HEK293 (cell line): ENCODE data around the gene MUS81.
A peak's percentile ranks its signal among the peaks of the same experiment; 100 is the strongest.

Experiments
- ZNF626 ChIP-seq: fragments of 450-650 bp; sonication (Bioruptor Pico); formaldehyde crosslinking; IDR thresholded peaks from 2 replicates; pipeline ENCODE4 v1.5.1; 2018; ENCODE audit warnings: missing biosample characterization, missing genetic modification characterization, inconsistent platforms
- TF ChIP-seq, protein P1 (sequence below): fragments of 450-650 bp; formaldehyde crosslinking; IDR thresholded peaks from 2 replicates; pipeline ENCODE4 v1.5.1; 2016; ENCODE audit warnings: missing biosample characterization, missing genetic modification characterization, low read depth
- TF ChIP-seq, protein P2 (sequence below): fragments of 450-650 bp; formaldehyde crosslinking; IDR thresholded peaks from 2 replicates; pipeline ENCODE4 v1.5.1; 2017; ENCODE audit warnings: missing biosample characterization, missing genetic modification characterization
- TF ChIP-seq, protein P3 (sequence below): sonication (generic); formaldehyde crosslinking; IDR thresholded peaks from 2 replicates; pipeline ENCODE4 v1.8.1; 2022; ENCODE audit warnings: mild to moderate bottlenecking, moderate library complexity, missing genetic modification reagents
- TF ChIP-seq, protein P4 (sequence below): fragments of 450-650 bp; formaldehyde crosslinking; IDR thresholded peaks from 2 replicates; pipeline ENCODE4 v1.5.1; 2016; ENCODE audit warnings: missing biosample characterization, missing genetic modification characterization

DNA sequence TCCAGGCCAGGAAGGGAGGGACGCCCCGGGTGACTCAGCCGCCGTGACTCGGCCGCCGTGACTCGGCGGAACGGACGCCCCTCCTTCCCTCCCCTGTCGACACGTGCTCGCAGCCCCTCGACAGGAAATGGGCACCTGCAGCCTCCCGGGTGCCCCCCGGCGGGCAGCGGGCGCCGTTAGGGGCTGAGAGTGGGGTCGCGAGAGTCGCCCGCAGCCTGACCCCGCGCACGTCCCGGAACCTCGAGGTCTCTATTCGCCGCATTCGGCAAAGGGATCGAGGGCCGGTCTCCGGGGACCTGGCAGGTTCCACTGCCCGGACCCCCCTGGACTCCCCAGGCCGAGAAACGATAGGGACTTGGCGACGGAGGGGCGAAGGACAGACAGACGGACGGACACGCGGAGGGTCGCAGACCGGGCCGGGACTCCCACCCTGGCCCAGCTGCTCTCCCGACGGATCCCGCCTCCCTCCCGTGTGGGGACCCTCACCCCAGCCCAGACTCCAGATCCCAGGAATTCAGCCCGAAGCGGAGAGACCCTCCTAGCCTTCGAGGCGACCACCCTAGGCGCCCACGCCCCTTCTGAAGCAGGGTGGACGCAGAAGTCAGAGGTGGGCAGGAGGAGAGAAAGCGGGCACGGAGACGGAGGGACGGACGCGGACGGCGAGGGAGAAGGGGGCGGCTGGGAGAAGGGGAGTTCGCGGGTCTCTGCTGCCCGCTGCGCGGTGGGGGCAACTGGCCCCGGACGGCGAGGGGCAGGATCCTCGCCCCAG is 39.3 kb downstream of the MUS81 start:
- TF ChIP-seq, protein P1, sequence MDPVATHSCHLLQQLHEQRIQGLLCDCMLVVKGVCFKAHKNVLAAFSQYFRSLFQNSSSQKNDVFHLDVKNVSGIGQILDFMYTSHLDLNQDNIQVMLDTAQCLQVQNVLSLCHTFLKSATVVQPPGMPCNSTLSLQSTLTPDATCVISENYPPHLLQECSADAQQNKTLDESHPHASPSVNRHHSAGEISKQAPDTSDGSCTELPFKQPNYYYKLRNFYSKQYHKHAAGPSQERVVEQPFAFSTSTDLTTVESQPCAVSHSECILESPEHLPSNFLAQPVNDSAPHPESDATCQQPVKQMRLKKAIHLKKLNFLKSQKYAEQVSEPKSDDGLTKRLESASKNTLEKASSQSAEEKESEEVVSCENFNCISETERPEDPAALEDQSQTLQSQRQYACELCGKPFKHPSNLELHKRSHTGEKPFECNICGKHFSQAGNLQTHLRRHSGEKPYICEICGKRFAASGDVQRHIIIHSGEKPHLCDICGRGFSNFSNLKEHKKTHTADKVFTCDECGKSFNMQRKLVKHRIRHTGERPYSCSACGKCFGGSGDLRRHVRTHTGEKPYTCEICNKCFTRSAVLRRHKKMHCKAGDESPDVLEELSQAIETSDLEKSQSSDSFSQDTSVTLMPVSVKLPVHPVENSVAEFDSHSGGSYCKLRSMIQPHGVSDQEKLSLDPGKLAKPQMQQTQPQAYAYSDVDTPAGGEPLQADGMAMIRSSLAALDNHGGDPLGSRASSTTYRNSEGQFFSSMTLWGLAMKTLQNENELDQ (tag by site-specific recombination): no peak
- TF ChIP-seq, protein P2, sequence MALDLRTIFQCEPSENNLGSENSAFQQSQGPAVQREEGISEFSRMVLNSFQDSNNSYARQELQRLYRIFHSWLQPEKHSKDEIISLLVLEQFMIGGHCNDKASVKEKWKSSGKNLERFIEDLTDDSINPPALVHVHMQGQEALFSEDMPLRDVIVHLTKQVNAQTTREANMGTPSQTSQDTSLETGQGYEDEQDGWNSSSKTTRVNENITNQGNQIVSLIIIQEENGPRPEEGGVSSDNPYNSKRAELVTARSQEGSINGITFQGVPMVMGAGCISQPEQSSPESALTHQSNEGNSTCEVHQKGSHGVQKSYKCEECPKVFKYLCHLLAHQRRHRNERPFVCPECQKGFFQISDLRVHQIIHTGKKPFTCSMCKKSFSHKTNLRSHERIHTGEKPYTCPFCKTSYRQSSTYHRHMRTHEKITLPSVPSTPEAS (tag by site-specific recombination): no peak
- TF ChIP-seq ZNF626 (tag by site-specific recombination): no peak
- TF ChIP-seq, protein P3, sequence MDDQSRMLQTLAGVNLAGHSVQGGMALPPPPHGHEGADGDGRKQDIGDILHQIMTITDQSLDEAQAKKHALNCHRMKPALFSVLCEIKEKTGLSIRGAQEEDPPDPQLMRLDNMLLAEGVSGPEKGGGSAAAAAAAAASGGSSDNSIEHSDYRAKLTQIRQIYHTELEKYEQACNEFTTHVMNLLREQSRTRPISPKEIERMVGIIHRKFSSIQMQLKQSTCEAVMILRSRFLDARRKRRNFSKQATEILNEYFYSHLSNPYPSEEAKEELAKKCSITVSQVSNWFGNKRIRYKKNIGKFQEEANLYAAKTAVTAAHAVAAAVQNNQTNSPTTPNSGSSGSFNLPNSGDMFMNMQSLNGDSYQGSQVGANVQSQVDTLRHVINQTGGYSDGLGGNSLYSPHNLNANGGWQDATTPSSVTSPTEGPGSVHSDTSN (CRISPR knock-in tag): no peak; the same call in 1 of the 2 replicates
- TF ChIP-seq, protein P4, sequence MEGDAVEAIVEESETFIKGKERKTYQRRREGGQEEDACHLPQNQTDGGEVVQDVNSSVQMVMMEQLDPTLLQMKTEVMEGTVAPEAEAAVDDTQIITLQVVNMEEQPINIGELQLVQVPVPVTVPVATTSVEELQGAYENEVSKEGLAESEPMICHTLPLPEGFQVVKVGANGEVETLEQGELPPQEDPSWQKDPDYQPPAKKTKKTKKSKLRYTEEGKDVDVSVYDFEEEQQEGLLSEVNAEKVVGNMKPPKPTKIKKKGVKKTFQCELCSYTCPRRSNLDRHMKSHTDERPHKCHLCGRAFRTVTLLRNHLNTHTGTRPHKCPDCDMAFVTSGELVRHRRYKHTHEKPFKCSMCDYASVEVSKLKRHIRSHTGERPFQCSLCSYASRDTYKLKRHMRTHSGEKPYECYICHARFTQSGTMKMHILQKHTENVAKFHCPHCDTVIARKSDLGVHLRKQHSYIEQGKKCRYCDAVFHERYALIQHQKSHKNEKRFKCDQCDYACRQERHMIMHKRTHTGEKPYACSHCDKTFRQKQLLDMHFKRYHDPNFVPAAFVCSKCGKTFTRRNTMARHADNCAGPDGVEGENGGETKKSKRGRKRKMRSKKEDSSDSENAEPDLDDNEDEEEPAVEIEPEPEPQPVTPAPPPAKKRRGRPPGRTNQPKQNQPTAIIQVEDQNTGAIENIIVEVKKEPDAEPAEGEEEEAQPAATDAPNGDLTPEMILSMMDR (tag by site-specific recombination): 0 out of 2 replicates have a peak, but pooled peaks have one; percentile 45
